HFF-Myc (cell line): ENCODE data around the gene UBE2S.
"Not testable (repeated sequence)": the region's sequence is repeated elsewhere in the genome, so short reads cannot be mapped to it uniquely, and the experiment has no call there.

Experiments
- DNase-seq: peaks from one replicate; pipeline ENCODE4 v3.0.0-alpha.2; 2011; ENCODE audit warnings: low read depth; ENCODE audit errors: extremely low read depth
- H3K4me3 ChIP-seq: replicated peaks from 2 replicates; pipeline ENCODE4 v1.5.1; 2011; ENCODE audit warnings: low read depth, mild to moderate bottlenecking, control low read depth, low read length
- CTCF ChIP-seq: IDR thresholded peaks from 2 replicates; pipeline ENCODE4 v1.5.1; 2012; ENCODE audit warnings: mild to moderate bottlenecking, low read depth, low read length, control low read depth; ENCODE audit errors: missing control alignments

The UBE2S gene

DNA sequence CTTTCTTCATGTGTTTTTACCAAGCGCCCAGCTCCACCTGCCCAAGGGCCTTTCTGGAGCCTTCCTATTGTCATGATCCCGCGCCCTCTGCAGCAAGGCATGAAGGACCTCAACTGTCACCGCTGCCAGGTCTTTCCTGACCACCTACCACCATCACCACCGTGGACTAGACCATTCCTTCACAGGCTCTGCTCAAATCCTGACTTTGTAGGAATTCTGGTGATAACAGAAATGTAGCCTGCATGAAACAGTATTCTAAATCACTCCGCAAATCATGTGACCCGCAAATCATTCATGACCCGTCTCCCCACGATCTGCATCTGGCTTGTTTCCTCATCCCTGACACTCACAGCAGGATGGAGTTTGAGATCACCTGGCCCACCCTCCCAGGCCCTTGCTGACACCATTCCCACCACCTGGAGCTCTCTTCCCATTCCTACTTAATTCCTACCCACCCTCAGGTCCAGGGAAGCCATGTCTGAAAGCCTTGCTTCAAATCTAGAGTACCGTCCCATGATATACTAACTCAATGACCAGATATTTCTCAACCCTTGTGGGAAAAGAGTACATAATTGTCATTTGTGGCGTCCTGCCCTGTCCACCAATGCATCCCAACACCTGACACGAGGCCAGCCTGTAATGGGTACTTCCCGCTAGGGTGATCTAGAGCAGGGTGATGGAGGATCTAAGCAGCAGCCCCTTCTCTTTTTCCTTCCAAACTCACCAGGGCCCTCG is 1.3 kb downstream of the UBE2S start:
- TF ChIP-seq CTCF = no peak
- DNase-seq = no peak
- peak overlapping the region; percentile 90 for H3K4me3 ChIP-seq

DNA sequence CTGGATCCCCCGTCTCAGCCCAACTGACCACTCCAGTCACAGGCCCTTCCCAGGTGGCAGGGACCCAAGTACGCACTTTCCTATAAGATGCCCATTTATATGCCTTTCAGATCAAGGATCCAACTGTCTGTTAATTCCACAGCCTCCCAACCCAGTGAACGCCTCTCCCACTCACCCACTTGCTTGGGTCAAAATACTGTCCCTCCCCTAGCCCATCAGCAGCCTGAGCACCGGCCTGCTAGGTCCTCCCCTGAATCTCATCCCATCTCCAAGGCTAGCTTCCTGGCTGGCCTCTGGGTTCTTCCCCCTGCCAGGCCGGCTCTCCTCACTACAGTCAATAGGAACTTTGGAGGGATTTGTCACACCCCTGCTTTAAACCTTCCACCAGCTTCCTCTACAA is 1.9 kb downstream of the UBE2S start:
- TF ChIP-seq CTCF = no peak
- peak overlapping the region; percentile 90 for H3K4me3 ChIP-seq
- no peak for DNase-seq

- no peak for DNase-seq
- TF ChIP-seq CTCF = no peak
- no peak overlapping the region for H3K4me3 ChIP-seq
These were observed 5.1 kb downstream of the UBE2S start for GRCh38 chr19:55402509-55402908.

DNA sequence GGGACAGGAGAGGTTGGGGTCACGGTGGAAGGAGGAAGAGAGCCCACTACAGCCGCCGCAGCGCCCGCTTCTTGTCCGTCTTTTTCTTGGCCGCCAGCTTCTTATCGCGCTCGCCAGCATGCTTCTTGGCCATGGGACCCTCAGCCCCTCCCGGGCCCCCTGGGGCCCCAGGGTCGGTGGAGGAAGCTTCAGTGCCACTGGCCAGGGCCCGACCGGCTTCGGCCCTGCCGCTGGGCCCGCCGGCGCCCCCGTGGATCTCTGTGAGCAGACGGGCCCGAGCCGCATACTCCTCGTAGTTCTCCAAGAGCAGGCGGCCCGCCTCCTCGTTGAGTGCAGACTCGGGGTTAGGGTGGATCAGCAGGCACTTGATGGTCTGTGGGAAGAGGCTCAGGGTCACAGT is 6.2 kb downstream of the UBE2S start:
- DNase-seq, H3K4me3 ChIP-seq: not testable (repeated sequence)

GRCh38 chr19:55400281-55401087 is 7.1 kb downstream of the UBE2S start:
- DNase-seq = no peak
- no peak for TF ChIP-seq CTCF
- H3K4me3 ChIP-seq = no peak overlapping the region

DNA sequence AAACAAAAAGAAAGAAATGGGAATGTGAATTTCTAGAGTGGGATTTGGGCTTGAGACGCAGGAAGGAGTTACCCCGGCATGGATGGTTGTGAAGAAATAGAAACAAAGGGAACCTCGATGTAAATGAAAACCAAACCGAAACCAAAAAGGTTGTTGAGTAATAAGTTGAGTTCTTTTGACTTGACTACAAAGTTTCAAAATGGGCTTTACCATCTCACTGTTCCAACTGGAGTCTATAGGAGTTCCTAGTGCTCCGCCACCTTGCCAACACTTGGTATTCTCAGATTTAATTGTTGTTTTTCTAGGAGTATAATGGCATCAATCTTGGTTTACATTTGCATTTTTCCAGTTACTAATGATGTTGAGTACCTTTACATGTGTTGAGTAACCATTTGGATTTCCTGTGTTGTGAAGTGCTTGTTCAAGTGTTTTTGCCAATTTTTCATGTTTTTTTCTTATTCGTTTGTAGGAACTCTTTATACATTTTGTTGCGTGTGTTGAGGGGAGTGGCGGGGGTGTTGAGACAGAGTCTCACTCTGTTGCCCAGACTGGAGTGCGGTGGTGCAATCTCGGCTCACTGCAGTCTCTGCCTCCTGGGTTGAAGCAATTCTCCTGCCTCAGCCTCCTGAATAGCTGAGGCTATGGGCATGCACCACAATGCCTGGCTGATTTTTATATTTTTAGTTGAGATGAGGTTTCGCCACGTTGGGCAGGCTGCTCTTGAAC is 9.2 kb downstream of the UBE2S start:
- DNase-seq = no peak
- H3K4me3 ChIP-seq = no peak overlapping the region

More for the DNA sequence above, 9.2 kb downstream of the UBE2S start:
- no peak for TF ChIP-seq CTCF
